Calu3 (cell line): ENCODE measurements around the gene CHM. TPM values are rescaled to one million over a fixed set of nuclear protein-coding genes. Genes with fewer than 3 reads are reported as not detected.
"Not testable (repeated sequence)": the region's sequence is repeated elsewhere in the genome, so short reads cannot be mapped to it uniquely, and the experiment has no call there.

Experiments used
- BruUV-seq: library from RNA; stranded (reverse); fragments of 400-500 nt; replicated peaks from 2 replicates; lab custom pipeline; 2021; lab: Mats Ljungman, UMichigan
- CTCF ChIA-PET: fragments of 300-600 bp; sonication (Branson Sonifier 250); formaldehyde crosslinking; loops from one replicate; lab custom pipeline; 2022; ENCODE audit warnings: antibody characterized with exemption; lab: Charles Lee
- DNase-seq: peaks from one replicate; pipeline ENCODE4 v3.0.0; 2022
- H3K27ac Mint-ChIP-seq: one replicate; pipeline ENCODE4 v1.8.0; 2022; ENCODE audit warnings: mixed read lengths; ENCODE audit not compliant: unreplicated experiment
- H3K27me3 Mint-ChIP-seq: one replicate; pipeline ENCODE4 v1.8.0; 2022; ENCODE audit warnings: mixed read lengths; ENCODE audit not compliant: unreplicated experiment
- H3K36me3 Mint-ChIP-seq: one replicate; pipeline ENCODE4 v1.8.0; 2022; ENCODE audit warnings: mild to moderate bottlenecking, moderate library complexity, mixed read lengths; ENCODE audit not compliant: insufficient read depth, unreplicated experiment
- H3K4me1 Mint-ChIP-seq: one replicate; pipeline ENCODE4 v1.8.0; 2022; ENCODE audit warnings: mild to moderate bottlenecking, low read depth, mixed read lengths; ENCODE audit not compliant: unreplicated experiment
- H3K4me3 Mint-ChIP-seq: one replicate; pipeline ENCODE4 v1.8.0; 2022; ENCODE audit warnings: mild to moderate bottlenecking, low read depth, moderate library complexity, mixed read lengths; ENCODE audit not compliant: unreplicated experiment
- H3K9me3 Mint-ChIP-seq: one replicate; pipeline ENCODE4 v1.8.0; 2022; ENCODE audit warnings: low read depth, mixed read lengths; ENCODE audit not compliant: unreplicated experiment
- intact Hi-C: fragments of 100-400 bp; cut with micrococcal nuclease; formaldehyde crosslinking; loops from one replicate; pipeline ENCODE4 v1.10.0; 2022; ENCODE audit not compliant: unreplicated experiment
- total RNA-seq: library from RNA; stranded (reverse); gene quantifications from 2 replicates; pipeline ENCODE4 v1.2.3, GENCODE V29; 2022
- TF ChIP-seq, protein P1 (sequence below): fragments of 200-600 bp; IDR thresholded peaks from one replicate; pipeline ENCODE4 v1.8.0; 2022; ENCODE audit warnings: antibody characterized with exemption; ENCODE audit not compliant: unreplicated experiment

Gene CHM
- total RNA-seq, 1 experiment from 2014 or later: 24.3 TPM

DNA sequence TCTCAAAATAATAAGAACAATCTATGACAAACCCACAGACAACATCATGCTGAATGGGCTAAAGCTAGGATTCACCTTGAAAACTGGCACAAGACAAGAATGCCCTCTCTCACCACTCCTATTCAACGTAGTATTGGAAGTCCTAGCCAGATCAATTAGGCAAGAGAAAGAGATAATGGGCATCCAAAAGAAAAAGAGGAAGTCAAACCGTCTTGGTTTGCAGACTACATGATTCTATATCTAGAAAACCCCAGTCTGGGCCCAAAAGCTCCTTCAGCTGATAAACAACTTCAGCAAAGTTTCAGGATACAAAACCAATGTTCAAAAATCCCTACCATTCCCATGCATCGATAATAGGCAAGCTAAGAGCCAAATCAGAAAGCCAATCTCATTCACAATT is 59.0 kb downstream of the CHM start:
- intact Hi-C loops: no loop called here
- Mint-ChIP-seq H3K36me3 (no peaks in the 10 kb centered on the region), H3K9me3 (no peaks in the 10 kb centered on the region), H3K4me1 (peaks cover 25% of the 10 kb centered on the region), H3K4me3 (no peak overlapping the region), H3K27ac (no peak overlapping the region), H3K27me3 (no peaks in the 10 kb centered on the region)
- BruUV-seq: no TSS peak
- TF ChIP-seq, protein P1, sequence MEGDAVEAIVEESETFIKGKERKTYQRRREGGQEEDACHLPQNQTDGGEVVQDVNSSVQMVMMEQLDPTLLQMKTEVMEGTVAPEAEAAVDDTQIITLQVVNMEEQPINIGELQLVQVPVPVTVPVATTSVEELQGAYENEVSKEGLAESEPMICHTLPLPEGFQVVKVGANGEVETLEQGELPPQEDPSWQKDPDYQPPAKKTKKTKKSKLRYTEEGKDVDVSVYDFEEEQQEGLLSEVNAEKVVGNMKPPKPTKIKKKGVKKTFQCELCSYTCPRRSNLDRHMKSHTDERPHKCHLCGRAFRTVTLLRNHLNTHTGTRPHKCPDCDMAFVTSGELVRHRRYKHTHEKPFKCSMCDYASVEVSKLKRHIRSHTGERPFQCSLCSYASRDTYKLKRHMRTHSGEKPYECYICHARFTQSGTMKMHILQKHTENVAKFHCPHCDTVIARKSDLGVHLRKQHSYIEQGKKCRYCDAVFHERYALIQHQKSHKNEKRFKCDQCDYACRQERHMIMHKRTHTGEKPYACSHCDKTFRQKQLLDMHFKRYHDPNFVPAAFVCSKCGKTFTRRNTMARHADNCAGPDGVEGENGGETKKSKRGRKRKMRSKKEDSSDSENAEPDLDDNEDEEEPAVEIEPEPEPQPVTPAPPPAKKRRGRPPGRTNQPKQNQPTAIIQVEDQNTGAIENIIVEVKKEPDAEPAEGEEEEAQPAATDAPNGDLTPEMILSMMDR: no peak
- DNase-seq: no peak
- CTCF ChIA-PET: no interaction called here

DNA sequence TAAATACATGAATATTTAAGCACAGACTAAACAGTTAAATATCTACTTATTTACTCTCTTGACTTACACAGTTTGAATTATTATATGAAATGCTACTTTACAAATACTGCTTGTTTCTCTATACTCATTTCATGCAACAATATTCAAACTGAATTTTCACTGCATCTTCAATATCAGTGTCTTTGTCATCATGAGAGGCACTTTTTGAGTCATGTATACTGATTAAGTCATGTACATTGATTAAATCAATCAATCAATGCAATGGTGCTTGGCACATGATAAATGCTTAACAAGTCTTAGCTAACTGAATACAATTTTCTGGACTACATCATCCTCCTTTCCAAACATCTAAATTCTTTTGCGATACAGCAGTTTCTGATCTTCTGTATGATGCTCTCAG is 67.1 kb downstream of the CHM start:
- DNase-seq: no peak
- TF ChIP-seq, protein P1: no peak
- H3K4me3 Mint-ChIP-seq: no peak overlapping the region
- no peaks in the 10 kb centered on the region for H3K4me1 Mint-ChIP-seq
- CTCF ChIA-PET: no interaction called here
- no peaks in the 10 kb centered on the region for H3K9me3 Mint-ChIP-seq
- no peaks in the 10 kb centered on the region for H3K36me3 Mint-ChIP-seq
- H3K27me3 Mint-ChIP-seq: no peaks in the 10 kb centered on the region
- intact Hi-C loops: no loop called here
- no peak overlapping the region for H3K27ac Mint-ChIP-seq
- BruUV-seq: no TSS peak

DNA sequence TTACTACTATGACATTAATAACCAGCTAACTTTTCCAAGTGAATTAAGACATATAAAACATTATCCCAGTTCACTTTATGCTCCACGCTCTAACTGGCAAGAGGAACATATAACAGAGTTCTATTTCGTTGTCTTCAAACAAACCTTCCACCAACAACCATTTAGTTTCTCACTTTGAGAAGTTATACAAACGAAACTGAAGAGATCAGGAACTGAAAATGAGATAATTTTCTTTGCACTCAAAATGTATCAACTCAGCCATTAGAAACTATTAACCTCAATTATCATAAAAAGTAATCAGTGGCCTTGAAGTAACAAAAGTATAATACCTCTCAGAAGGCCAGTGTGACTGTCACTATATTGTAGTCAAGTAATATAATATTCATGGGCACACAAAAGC is 70.1 kb downstream of the CHM start:
- no peaks in the 10 kb centered on the region for H3K9me3 Mint-ChIP-seq
- intact Hi-C loops: no loop called here
- no peak overlapping the region for H3K4me3 Mint-ChIP-seq
- no peak for DNase-seq
- H3K36me3 Mint-ChIP-seq: no peaks in the 10 kb centered on the region
- CTCF ChIA-PET: no interaction called here
- H3K27ac Mint-ChIP-seq: no peak overlapping the region
- no peaks in the 10 kb centered on the region for H3K27me3 Mint-ChIP-seq
- H3K4me1 Mint-ChIP-seq: no peaks in the 10 kb centered on the region
- TF ChIP-seq, protein P1: no peak
- BruUV-seq: no TSS peak

DNA sequence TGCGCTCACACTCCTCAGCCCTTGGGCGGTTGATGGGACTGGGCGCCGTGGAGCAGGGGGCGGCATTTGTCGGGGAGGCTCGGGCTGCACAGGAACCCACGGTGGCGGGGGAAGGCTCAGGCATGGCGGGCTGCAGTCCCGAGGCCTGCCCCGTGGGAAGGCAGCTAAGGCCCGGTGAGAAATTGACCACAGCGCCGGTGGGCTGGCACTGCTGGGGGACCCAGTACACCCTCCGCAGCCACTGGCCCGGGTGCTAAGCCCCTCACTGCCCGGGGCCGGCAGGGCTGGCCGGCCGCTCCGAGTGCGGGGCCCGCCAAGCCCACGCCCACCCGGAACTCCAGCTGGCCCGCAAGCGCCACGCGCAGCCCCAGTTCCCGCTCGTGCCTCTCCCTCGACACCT is 75.0 kb downstream of the CHM start:
- H3K9me3 Mint-ChIP-seq, H3K4me1 Mint-ChIP-seq, H3K27me3 Mint-ChIP-seq, H3K4me3 Mint-ChIP-seq, H3K27ac Mint-ChIP-seq, BruUV-seq, CTCF ChIA-PET, H3K36me3 Mint-ChIP-seq, DNase-seq, intact Hi-C loops: not testable (repeated sequence)

DNA sequence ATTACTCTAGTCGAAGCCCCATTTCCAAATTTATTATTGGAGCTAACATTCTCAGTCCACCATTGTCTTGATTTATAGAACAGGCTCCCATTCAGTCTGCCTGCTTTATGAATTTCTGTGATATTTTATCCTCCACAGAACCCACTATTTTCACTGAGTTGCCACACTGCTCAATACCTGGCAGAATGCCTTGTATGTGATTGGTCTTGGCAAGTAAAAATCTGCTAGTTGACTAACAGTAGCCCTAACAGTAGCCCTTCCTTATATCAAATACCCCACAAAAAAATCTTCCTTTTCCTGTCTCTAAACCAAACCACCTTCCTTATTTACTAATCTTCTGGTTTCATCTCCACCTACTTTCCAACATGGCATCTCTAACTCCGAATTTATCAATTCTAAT is 82.6 kb downstream of the CHM start:
- no peak overlapping the region for H3K4me3 Mint-ChIP-seq
- intact Hi-C loops: no loop called here
- CTCF ChIA-PET: no interaction called here
- no peak overlapping the region for H3K27ac Mint-ChIP-seq
- no TSS peak for BruUV-seq
- no peaks in the 10 kb centered on the region for H3K9me3 Mint-ChIP-seq
- H3K36me3 Mint-ChIP-seq: peaks cover 7% of the 10 kb centered on the region
- H3K27me3 Mint-ChIP-seq: no peaks in the 10 kb centered on the region
- no peak for DNase-seq
- TF ChIP-seq, protein P1: no peak
- peaks cover 8% of the 10 kb centered on the region for H3K4me1 Mint-ChIP-seq
